Activated CD8-positive, alpha-beta T cell treated with anti-CD3 and anti-CD28 coated beads for 36 hours (primary cell): ENCODE measurements around the gene ENG. TPM values are rescaled to one million over a fixed set of nuclear protein-coding genes. Genes with fewer than 3 reads are reported as not detected.

Experiments
- ATAC-seq: fragments of 200-7000 bp; cut with Tn5 transposase; one replicate; pipeline ENCODE4 v1.10.0; 2021; ENCODE audit warnings: mild to moderate bottlenecking, moderate library complexity
- CTCF ChIA-PET: fragments of 350-600 bp; sonication (Branson Sonifier 250); formaldehyde crosslinking; loops from one replicate; lab custom pipeline; 2021; ENCODE audit warnings: antibody characterized with exemption; lab: Charles Lee
- POLR2A ChIA-PET: fragments of 350-600 bp; sonication (Branson Sonifier 250); formaldehyde crosslinking; loops from one replicate; lab custom pipeline; 2021; ENCODE audit warnings: antibody characterized with exemption; lab: Charles Lee
- DNase-seq: peaks from one replicate; pipeline ENCODE4 v3.0.0-alpha.2; 2020
- H3K27ac Mint-ChIP-seq: one replicate; pipeline ENCODE4 v1.8.0; 2021; ENCODE audit warnings: mild to moderate bottlenecking, mixed read lengths
- H3K27me3 Mint-ChIP-seq: one replicate; pipeline ENCODE4 v1.8.0; 2021; ENCODE audit warnings: mixed read lengths
- H3K36me3 Mint-ChIP-seq: one replicate; pipeline ENCODE4 v1.8.0; 2021; ENCODE audit warnings: low read depth, mixed read lengths
- H3K4me1 Mint-ChIP-seq: one replicate; pipeline ENCODE4 v1.8.0; 2021; ENCODE audit warnings: low read depth, mixed read lengths
- H3K4me3 Mint-ChIP-seq: one replicate; pipeline ENCODE4 v1.8.0; 2021; ENCODE audit warnings: mild to moderate bottlenecking, moderate library complexity, mixed read lengths
- H3K9me3 Mint-ChIP-seq: one replicate; pipeline ENCODE4 v1.8.0; 2021; ENCODE audit warnings: mixed read lengths
- CTCF ChIP-seq: fragments of 200-600 bp; IDR thresholded peaks from one replicate; pipeline ENCODE4 v1.8.0; 2022; ENCODE audit warnings: antibody characterized with exemption, mild to moderate bottlenecking
- intact Hi-C: fragments of 100-400 bp; cut with micrococcal nuclease; formaldehyde crosslinking; loops from one replicate; pipeline ENCODE4 v1.10.0; 2022
- total RNA-seq, 2 experiments: library from RNA; stranded (reverse); gene quantifications; one replicate each; pipeline ENCODE4 v1.2.3, GENCODE V29; 2021

The ENG gene
- total RNA-seq, 2 experiments from 2014 or later: 14.2 to 15.0 TPM

- CTCF ChIA-PET: interaction anchor here (3.2 kb wide), 1 partner anchor 10 kb away, joined by 24 read pairs; no protein-coding TSS in a partner anchor
Observed at GRCh38 chr9:127880143-127880542, 25.7 kb upstream of the ENG start.

GRCh38 chr9:127878652-127879390 lies 24.4 kb upstream of the ENG start:
- ChIA-PET POLR2A (interaction anchor here (1.6 kb wide), 1 partner anchor 9 kb away, joined by 8 read pairs; no protein-coding TSS in a partner anchor), CTCF (interaction anchor here (1.2 to 1.3 kb wide), 2 partner anchors 9 to 42 kb away, joined by 3 to 5 read pairs; no protein-coding TSS in a partner anchor)
- ATAC-seq (no peak), DNase-seq (no peak)
- no peak for TF ChIP-seq CTCF
- intact Hi-C loops: no loop called here
- peaks cover 5% of the 10 kb centered on the region for H3K4me1 Mint-ChIP-seq
- H3K36me3 Mint-ChIP-seq: peaks cover 2% of the 10 kb centered on the region
- no peak overlapping the region for H3K4me3 Mint-ChIP-seq
- no peak overlapping the region for H3K27ac Mint-ChIP-seq
- no peaks in the 10 kb centered on the region for H3K9me3 Mint-ChIP-seq
- peaks cover 7% of the 10 kb centered on the region for H3K27me3 Mint-ChIP-seq

More at GRCh38 chr9:127880143-127880542, 25.7 kb upstream of the ENG start:
- H3K27me3 Mint-ChIP-seq: peaks cover 7% of the 10 kb centered on the region
- POLR2A ChIA-PET: interaction anchor here (2.1 kb wide), 1 partner anchor 36 kb away, joined by 5 read pairs; the partner anchor contains the start of gene ST6GALNAC4
- TF ChIP-seq CTCF: no peak
- H3K36me3 Mint-ChIP-seq: peaks cover 2% of the 10 kb centered on the region
- H3K27ac Mint-ChIP-seq: no peak overlapping the region
- DNase-seq (no peak), ATAC-seq (no peak)
- no peak overlapping the region for H3K4me3 Mint-ChIP-seq
- peaks cover 5% of the 10 kb centered on the region for H3K4me1 Mint-ChIP-seq
- no peaks in the 10 kb centered on the region for H3K9me3 Mint-ChIP-seq
- intact Hi-C loops: no loop called here

GRCh38 chr9:127878001-127878651 lies 23.7 kb upstream of the ENG start:
- H3K27ac Mint-ChIP-seq: no peak overlapping the region
- ATAC-seq: no peak
- H3K4me1 Mint-ChIP-seq: peaks cover 5% of the 10 kb centered on the region
- no peak for TF ChIP-seq CTCF
- H3K9me3 Mint-ChIP-seq: no peaks in the 10 kb centered on the region
- H3K36me3 Mint-ChIP-seq: peaks cover 2% of the 10 kb centered on the region
- no peak for DNase-seq
- H3K27me3 Mint-ChIP-seq: peaks cover 7% of the 10 kb centered on the region
- POLR2A ChIA-PET: interaction anchor here (1.6 kb wide), 1 partner anchor 9 kb away, joined by 8 read pairs; no protein-coding TSS in a partner anchor
- no peak overlapping the region for H3K4me3 Mint-ChIP-seq
- intact Hi-C loops: no loop called here
- CTCF ChIA-PET: interaction anchor here (1.2 to 1.3 kb wide), 2 partner anchors 8 to 43 kb away, joined by 3 to 5 read pairs; no protein-coding TSS in a partner anchor

DNA sequence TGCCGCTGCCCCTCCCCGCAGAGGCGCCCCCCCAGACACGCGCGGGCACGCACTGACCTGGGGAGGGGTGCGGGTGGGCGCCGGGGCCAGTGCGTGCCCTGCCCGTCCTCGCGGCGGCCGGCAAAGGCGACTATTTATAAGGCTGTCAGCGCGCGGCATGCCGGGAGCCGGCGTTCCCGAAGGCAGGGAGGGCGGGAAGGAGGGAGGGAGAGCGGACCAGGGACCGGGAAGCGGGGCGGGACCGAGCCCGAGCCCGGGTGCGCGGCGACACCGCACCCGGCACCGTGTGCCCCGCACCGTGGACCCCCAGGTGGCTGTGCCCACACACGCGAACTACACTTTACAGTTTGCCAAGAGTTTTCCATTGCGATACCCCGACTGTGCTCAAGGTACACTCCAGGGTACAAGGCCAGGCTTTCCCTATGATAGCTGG lies 23.1 kb upstream of the ENG start, which contains the start of gene AK1:
Gene AK1 (minus strand): TSS at position 110 of the 433 bp plus-strand sequence. CDS start 3,058 bp downstream, outside the sequence.
- Mint-ChIP-seq H3K4me3 (no peak within 1 kb of the TSS), H3K4me1 (peaks cover 5% of the 10 kb centered on the region), H3K36me3 (peaks cover 2% of the 10 kb centered on the region), H3K27me3 (peaks cover 7% of the 10 kb centered on the region), H3K9me3 (no peaks in the 10 kb centered on the region), H3K27ac (no peak within 1 kb of the TSS)
- ChIA-PET POLR2A (interaction anchor here (1.6 kb wide), 1 partner anchor 8 kb away, joined by 8 read pairs; no protein-coding TSS in a partner anchor), CTCF (interaction anchor here (1.2 to 1.3 kb wide), 2 partner anchors 8 to 44 kb away, joined by 3 to 5 read pairs; no protein-coding TSS in a partner anchor)
- intact Hi-C loops: no loop called here
- DNase-seq (no peak), ATAC-seq (no peak)
- no peak for TF ChIP-seq CTCF
